Activated T-helper 1 cell treated with anti-CD3 and anti-CD28 coated beads, Interleukin-12 subunit alpha, Interleukin-12 subunit beta, Interleukin-2, Interleukin-4 antibody, amounts not matched to agents 30 ng/mL and 10 ng/mL and 1 ng/mL, durations not matched to agents 14 hours and 24 hours and 36 hours (primary cell): ENCODE results near the gene TIGD2. TPM values are rescaled to one million over a fixed set of nuclear protein-coding genes. Genes with fewer than 3 reads are reported as not detected.

Source experiments
- DNase-seq: peaks from one replicate; pipeline ENCODE4 v3.0.0; 2021; ENCODE audit warnings: low spot score
- H3K27ac Mint-ChIP-seq: one replicate; pipeline ENCODE4 v1.8.0; 2021; ENCODE audit warnings: mild to moderate bottlenecking, mixed read lengths
- H3K27me3 Mint-ChIP-seq: one replicate; pipeline ENCODE4 v1.8.0; 2022; ENCODE audit warnings: mild to moderate bottlenecking, moderate library complexity, mixed read lengths; ENCODE audit not compliant: insufficient read depth
- H3K36me3 Mint-ChIP-seq: one replicate; pipeline ENCODE4 v1.8.0; 2021; ENCODE audit warnings: low read depth, mixed read lengths
- H3K4me1 Mint-ChIP-seq: one replicate; pipeline ENCODE4 v1.8.0; 2021; ENCODE audit warnings: low read depth, mixed read lengths
- H3K4me3 Mint-ChIP-seq: one replicate; pipeline ENCODE4 v1.8.0; 2021; ENCODE audit warnings: mild to moderate bottlenecking, moderate library complexity, mixed read lengths
- H3K9me3 Mint-ChIP-seq: one replicate; pipeline ENCODE4 v1.8.0; 2021; ENCODE audit warnings: mixed read lengths
- intact Hi-C: fragments of 100-400 bp; cut with micrococcal nuclease; formaldehyde crosslinking; loops from one replicate; pipeline ENCODE4 v1.15.1; 2024
- total RNA-seq: library from RNA; stranded (reverse); gene quantifications from 2 replicates; pipeline ENCODE4 v1.2.3, GENCODE V29; 2022

TIGD2 gene
- total RNA-seq, 1 donor from 2014 or later = 2.0 TPM

GRCh38 chr4:89157488-89158024 lies 46.2 kb downstream of the TIGD2 start:
- Mint-ChIP-seq H3K27me3 (peaks cover 13% of the 10 kb centered on the region), H3K27ac (no peak overlapping the region), H3K4me3 (no peak overlapping the region), H3K9me3 (no peaks in the 10 kb centered on the region), H3K36me3 (no peaks in the 10 kb centered on the region), H3K4me1 (no peaks in the 10 kb centered on the region)
- no peak for DNase-seq
- intact Hi-C loops = loop anchor here (2.0 to 5.0 kb wide), 3 partner anchors 47 to 1135 kb away; partner anchors contain the start of gene TIGD2

DNA sequence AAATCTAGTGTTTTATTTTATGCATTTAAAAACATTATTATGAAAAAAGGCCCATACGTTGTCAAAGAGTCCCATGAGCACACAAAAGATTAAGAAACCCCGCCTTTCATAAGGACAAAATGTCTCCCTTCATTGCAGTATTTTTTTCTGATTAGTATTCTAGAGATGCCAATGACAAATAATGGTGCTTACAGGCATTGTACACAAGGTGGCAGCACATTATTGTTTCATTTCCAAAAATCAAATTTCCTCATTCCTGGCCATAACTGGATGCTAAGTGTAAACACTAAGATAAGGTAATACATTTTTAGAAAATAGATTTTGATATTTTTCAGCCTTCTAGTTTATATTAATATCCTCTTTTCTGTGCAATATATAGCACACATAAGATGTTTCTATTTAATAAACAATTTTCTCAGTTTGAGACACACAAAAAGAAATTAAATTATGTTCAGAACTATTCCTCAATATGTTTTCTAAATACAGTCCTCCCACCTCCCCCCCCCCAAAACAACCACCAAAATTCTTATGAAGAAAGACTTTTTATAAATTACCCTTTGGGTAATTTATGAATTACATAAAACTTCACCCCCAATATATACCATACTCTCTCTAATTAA lies 47.7 kb downstream of the TIGD2 start:
- Mint-ChIP-seq H3K4me3 (no peak overlapping the region), H3K4me1 (no peaks in the 10 kb centered on the region), H3K36me3 (no peaks in the 10 kb centered on the region), H3K27me3 (peaks cover 13% of the 10 kb centered on the region), H3K27ac (no peak overlapping the region), H3K9me3 (no peaks in the 10 kb centered on the region)
- intact Hi-C loops = loop anchor here (1.0 to 5.0 kb wide), 5 partner anchors 48 to 1133 kb away; partner anchors contain the start of gene TIGD2
- DNase-seq = no peak

DNA sequence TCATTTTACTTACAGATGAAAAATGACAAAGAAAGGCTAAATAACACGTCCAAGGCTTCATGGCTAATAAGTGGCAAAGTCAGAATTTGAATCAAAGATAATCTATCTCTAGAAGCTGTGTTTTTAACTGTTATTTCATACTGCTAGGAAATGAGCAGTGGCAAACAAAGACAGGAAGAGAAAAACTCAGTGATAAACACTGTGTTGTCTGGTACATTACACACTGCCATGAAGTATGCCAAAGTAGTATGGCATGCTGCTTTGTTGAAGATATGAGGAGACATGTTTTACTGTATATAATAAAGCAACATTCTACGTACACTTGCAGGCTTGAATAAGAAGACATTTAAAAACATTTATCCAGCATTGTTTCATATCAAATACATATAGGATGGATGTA lies 49.5 kb downstream of the TIGD2 start:
- intact Hi-C loops = no loop called here
- no peaks in the 10 kb centered on the region for H3K9me3 Mint-ChIP-seq
- no peak overlapping the region for H3K27ac Mint-ChIP-seq
- DNase-seq = no peak
- H3K4me1 Mint-ChIP-seq = no peaks in the 10 kb centered on the region
- H3K4me3 Mint-ChIP-seq = no peak overlapping the region
- no peaks in the 10 kb centered on the region for H3K36me3 Mint-ChIP-seq
- H3K27me3 Mint-ChIP-seq = peaks cover 13% of the 10 kb centered on the region

GRCh38 chr4:89161841-89162240 lies 50.5 kb downstream of the TIGD2 start:
- H3K9me3 Mint-ChIP-seq = no peaks in the 10 kb centered on the region
- H3K4me1 Mint-ChIP-seq = no peaks in the 10 kb centered on the region
- H3K4me3 Mint-ChIP-seq = no peak overlapping the region

GRCh38 chr4:89162496-89162895 lies 51.2 kb downstream of the TIGD2 start:
- intact Hi-C loops = no loop called here
- Mint-ChIP-seq H3K27me3 (peaks cover 11% of the 10 kb centered on the region), H3K4me3 (no peak overlapping the region), H3K27ac (no peak overlapping the region), H3K9me3 (no peaks in the 10 kb centered on the region), H3K4me1 (no peaks in the 10 kb centered on the region), H3K36me3 (no peaks in the 10 kb centered on the region)
- no peak for DNase-seq

More at GRCh38 chr4:89161841-89162240, 50.5 kb downstream of the TIGD2 start:
- Mint-ChIP-seq H3K27me3 (peaks cover 11% of the 10 kb centered on the region), H3K27ac (no peak overlapping the region), H3K36me3 (no peaks in the 10 kb centered on the region)
- DNase-seq = no peak
- intact Hi-C loops = no loop called here

DNA sequence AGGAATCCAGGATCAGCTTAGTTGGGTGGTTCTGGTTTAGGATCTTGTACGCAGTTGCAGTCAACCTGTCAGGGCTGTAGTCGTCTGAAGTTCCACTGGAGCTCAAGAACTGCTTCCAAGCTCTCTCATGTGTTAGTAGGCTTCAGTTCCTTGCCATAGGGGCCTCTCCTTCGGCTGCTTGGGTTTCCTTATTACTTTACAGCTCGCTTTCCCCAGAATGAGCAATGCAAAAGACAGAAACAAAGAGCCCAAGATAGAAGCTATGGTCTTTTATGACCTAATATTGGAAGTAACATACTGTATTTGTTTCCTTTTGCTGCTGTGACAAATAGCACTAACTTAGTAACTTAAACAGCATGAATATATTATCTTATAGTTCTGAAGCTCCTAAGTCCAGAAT lies 51.7 kb downstream of the TIGD2 start:
- DNase-seq = no peak
- intact Hi-C loops = no loop called here
- H3K4me3 Mint-ChIP-seq = no peak overlapping the region
- H3K36me3 Mint-ChIP-seq = no peaks in the 10 kb centered on the region
- peaks cover 9% of the 10 kb centered on the region for H3K27me3 Mint-ChIP-seq
- no peaks in the 10 kb centered on the region for H3K9me3 Mint-ChIP-seq
- no peaks in the 10 kb centered on the region for H3K4me1 Mint-ChIP-seq
- no peak overlapping the region for H3K27ac Mint-ChIP-seq

DNA sequence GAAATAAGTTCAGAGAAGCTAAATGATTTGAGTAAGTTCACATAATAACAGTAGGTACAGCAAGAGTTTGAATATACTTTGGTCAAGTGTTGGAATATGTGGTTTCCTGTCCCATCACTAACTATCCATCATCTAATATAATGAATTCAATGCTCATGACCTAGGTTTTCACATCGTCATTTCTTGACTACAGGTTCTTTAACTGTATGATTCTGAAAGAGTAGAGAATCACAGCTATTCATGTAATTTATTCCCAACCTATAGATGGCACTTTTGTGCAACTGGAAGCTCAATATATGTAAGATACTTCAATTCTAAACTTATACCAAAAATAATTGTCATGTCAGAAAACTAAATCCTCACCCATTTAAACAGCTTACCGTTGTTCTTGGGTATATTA lies 53.1 kb downstream of the TIGD2 start:
- no peaks in the 10 kb centered on the region for H3K9me3 Mint-ChIP-seq
- H3K4me3 Mint-ChIP-seq = no peak overlapping the region
- no peak overlapping the region for H3K27ac Mint-ChIP-seq
- no peaks in the 10 kb centered on the region for H3K36me3 Mint-ChIP-seq
- peaks cover 8% of the 10 kb centered on the region for H3K27me3 Mint-ChIP-seq
- H3K4me1 Mint-ChIP-seq = no peaks in the 10 kb centered on the region
- intact Hi-C loops = no loop called here
- no peak for DNase-seq

Other genes starting within 250 kb of the TIGD2 start
- gene FAM13A, start 54.3 kb upstream of the TIGD2 start, total RNA-seq = 0.61 and 3.0 TPM in 2 replicates
- gene GPRIN3, start 196.3 kb downstream of the TIGD2 start, total RNA-seq = 37.1 and 39.0 TPM in 2 replicates